DND-41 (cell line): ENCODE measurements around the gene AMMECR1L.

Experiments
- ATAC-seq: fragments of 200-7000 bp; cut with Tn5 transposase; 3 replicates; pipeline ENCODE4 v1.9.1; 2021; ENCODE audit warnings: low read depth; ENCODE audit not compliant: insufficient read depth
- DNase-seq: peaks from one replicate; pipeline ENCODE4 v3.0.0-alpha.2; 2020
- H2AFZ ChIP-seq: 2 replicates; pipeline ENCODE4 v1.6.0; 2012; ENCODE audit warnings: low read depth, low read length
- H3K27ac ChIP-seq: 2 replicates; pipeline ENCODE4 v1.5.1; 2012; ENCODE audit warnings: low read length, inconsistent platforms
- H3K27me3 ChIP-seq: fragments of 200-600 bp; sonication (generic); 2 replicates; pipeline ENCODE4 v1.6.0; 2012; ENCODE audit warnings: low read length, mild to moderate bottlenecking, inconsistent platforms; ENCODE audit not compliant: insufficient read depth, poor library complexity
- H3K36me3 ChIP-seq: 2 replicates; pipeline ENCODE4 v1.5.1; 2012; ENCODE audit warnings: low read length, inconsistent platforms; ENCODE audit not compliant: insufficient read depth
- H3K4me1 ChIP-seq: 2 replicates; pipeline ENCODE4 v1.5.1; 2012; ENCODE audit warnings: mild to moderate bottlenecking, low read length; ENCODE audit not compliant: insufficient read depth
- H3K4me2 ChIP-seq: 2 replicates; pipeline ENCODE4 v1.6.0; 2012; ENCODE audit warnings: mild to moderate bottlenecking, moderate library complexity, low read length, inconsistent platforms; ENCODE audit not compliant: insufficient read depth
- H3K4me3 ChIP-seq, 2 experiments: fragments of 200-600 bp in 1 of 2; shearing (Covaris generic) in 1 of 2; 2 replicates each; pipeline ENCODE4 v1.5.1; 2012 to 2016; ENCODE audit warnings: inconsistent platforms in 2 of 2, low read length in 2 of 2, mild to moderate bottlenecking in 2 of 2, low read depth in 1 of 2, moderate library complexity in 1 of 2
- H3K79me2 ChIP-seq: 2 replicates; pipeline ENCODE4 v1.6.0; 2012; ENCODE audit warnings: low read length, inconsistent platforms; ENCODE audit not compliant: insufficient read depth
- H3K9ac ChIP-seq: 2 replicates; pipeline ENCODE4 v1.6.0; 2012; ENCODE audit warnings: low read depth, mild to moderate bottlenecking, inconsistent platforms, low read length, moderate library complexity
- H3K9me3 ChIP-seq: 2 replicates; pipeline ENCODE4 v1.5.1; 2012; ENCODE audit warnings: low read length, moderate library complexity, mild to moderate bottlenecking, inconsistent platforms; ENCODE audit not compliant: insufficient read depth, severe bottlenecking
- H4K20me1 ChIP-seq: 2 replicates; pipeline ENCODE4 v1.6.0; 2012; ENCODE audit warnings: low read length; ENCODE audit not compliant: insufficient read depth
- EZH2 ChIP-seq: IDR thresholded peaks from 3 replicates; pipeline ENCODE4 v1.6.1; 2012; ENCODE audit warnings: borderline replicate concordance, low read depth, mild to moderate bottlenecking, moderate library complexity, low read length, inconsistent platforms; ENCODE audit not compliant: severe bottlenecking
- TF ChIP-seq, protein P1 (sequence below): IDR thresholded peaks from 2 replicates; pipeline ENCODE4 v1.5.1; 2012; ENCODE audit warnings: borderline replicate concordance, low read length, moderate library complexity, mild to moderate bottlenecking; ENCODE audit not compliant: poor library complexity, severe bottlenecking; ENCODE audit errors: extremely low read depth

Gene AMMECR1L

GRCh38 chr2:127913808-127914457 is 28.2 kb upstream of the AMMECR1L start:
- H3K9ac ChIP-seq = no peak overlapping the region
- H3K9me3 ChIP-seq = no peaks in the 10 kb centered on the region
- no peaks in the 10 kb centered on the region for H3K27me3 ChIP-seq
- H4K20me1 ChIP-seq = no peaks in the 10 kb centered on the region
- H3K4me2 ChIP-seq = no peak overlapping the region
- H3K79me2 ChIP-seq = no peaks in the 10 kb centered on the region
- H3K4me1 ChIP-seq = no peaks in the 10 kb centered on the region
- no peak overlapping the region for H2AFZ ChIP-seq
- TF ChIP-seq EZH2 = no peak
- TF ChIP-seq, protein P1, sequence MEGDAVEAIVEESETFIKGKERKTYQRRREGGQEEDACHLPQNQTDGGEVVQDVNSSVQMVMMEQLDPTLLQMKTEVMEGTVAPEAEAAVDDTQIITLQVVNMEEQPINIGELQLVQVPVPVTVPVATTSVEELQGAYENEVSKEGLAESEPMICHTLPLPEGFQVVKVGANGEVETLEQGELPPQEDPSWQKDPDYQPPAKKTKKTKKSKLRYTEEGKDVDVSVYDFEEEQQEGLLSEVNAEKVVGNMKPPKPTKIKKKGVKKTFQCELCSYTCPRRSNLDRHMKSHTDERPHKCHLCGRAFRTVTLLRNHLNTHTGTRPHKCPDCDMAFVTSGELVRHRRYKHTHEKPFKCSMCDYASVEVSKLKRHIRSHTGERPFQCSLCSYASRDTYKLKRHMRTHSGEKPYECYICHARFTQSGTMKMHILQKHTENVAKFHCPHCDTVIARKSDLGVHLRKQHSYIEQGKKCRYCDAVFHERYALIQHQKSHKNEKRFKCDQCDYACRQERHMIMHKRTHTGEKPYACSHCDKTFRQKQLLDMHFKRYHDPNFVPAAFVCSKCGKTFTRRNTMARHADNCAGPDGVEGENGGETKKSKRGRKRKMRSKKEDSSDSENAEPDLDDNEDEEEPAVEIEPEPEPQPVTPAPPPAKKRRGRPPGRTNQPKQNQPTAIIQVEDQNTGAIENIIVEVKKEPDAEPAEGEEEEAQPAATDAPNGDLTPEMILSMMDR = no peak
- H3K4me3 ChIP-seq = no peak overlapping the region
- DNase-seq (no peak), ATAC-seq (no peak)
- no peak overlapping the region for H3K27ac ChIP-seq
- H3K36me3 ChIP-seq = no peaks in the 10 kb centered on the region

- no peak for ATAC-seq
- Histone ChIP-seq H3K4me1 (no peaks in the 10 kb centered on the region), H3K36me3 (no peaks in the 10 kb centered on the region), H3K9me3 (no peaks in the 10 kb centered on the region), H3K27me3 (no peaks in the 10 kb centered on the region), H4K20me1 (no peaks in the 10 kb centered on the region), H3K4me2 (no peak overlapping the region), H3K9ac (no peak overlapping the region), H2AFZ (no peak overlapping the region), H3K4me3 (no peak overlapping the region), H3K79me2 (no peaks in the 10 kb centered on the region), H3K27ac (no peak overlapping the region)
- TF ChIP-seq EZH2 = no peak
- TF ChIP-seq, protein P1 = no peak
- no peak for DNase-seq
Measured at GRCh38 chr2:127911737-127912136, 26.0 kb upstream of the AMMECR1L start.

DNA sequence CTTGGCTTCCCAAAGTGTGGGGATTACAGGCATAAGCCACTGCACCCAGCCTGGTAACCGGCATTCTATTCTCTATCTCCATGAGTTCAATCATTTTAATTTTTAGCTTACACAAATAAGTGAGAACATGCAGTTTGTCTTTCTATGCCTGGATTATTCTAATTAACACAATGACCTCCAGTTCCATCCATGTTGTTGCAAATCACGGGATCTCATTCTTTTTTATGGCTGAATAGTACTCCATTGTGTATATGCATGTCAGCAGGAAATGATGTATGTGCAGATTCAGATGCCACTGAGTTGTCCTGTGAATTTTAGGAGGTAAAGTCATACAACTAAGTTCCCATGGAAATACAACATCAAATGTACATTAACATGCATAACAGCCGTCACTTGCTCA is 24.7 kb upstream of the AMMECR1L start:
- Histone ChIP-seq H3K27ac (no peak overlapping the region), H4K20me1 (no peaks in the 10 kb centered on the region), H3K79me2 (no peaks in the 10 kb centered on the region), H2AFZ (no peak overlapping the region), H3K27me3 (no peaks in the 10 kb centered on the region), H3K4me3 (no peak overlapping the region), H3K4me2 (no peak overlapping the region), H3K4me1 (no peaks in the 10 kb centered on the region), H3K36me3 (no peaks in the 10 kb centered on the region), H3K9ac (no peak overlapping the region), H3K9me3 (no peaks in the 10 kb centered on the region)
- no peak for TF ChIP-seq EZH2
- TF ChIP-seq, protein P1 = no peak
- ATAC-seq (no peak), DNase-seq (no peak)
